ENCODE measurements around the gene KNSTRN. TPM values are rescaled to one million over a fixed set of nuclear protein-coding genes. Genes with fewer than 3 reads are reported as not detected.

The KNSTRN gene
- total and polyA plus RNA-seq, 2 of the 13 experiments (the other 11 are each of a cell fraction or from before 2014, with no cell fraction given) = 20.3 to 62.3 TPM

- peak; percentile 61 for TF ChIP-seq ZNF407 (CRISPR knock-in tag; IDR thresholded peaks at IDR 0.05; ENCODE audit: not compliant biosample characterization)
- peak; percentile 17; the same call in 1 of the 2 replicates for TF ChIP-seq ATF2 (CRISPR knock-in tag; IDR thresholded peaks at IDR 0.05)
- no peak for TF ChIP-seq SETDB1 (CRISPR knock-in tag; IDR thresholded peaks at IDR 0.05; ENCODE audit: borderline replicate concordance)
- TF ChIP-seq ZNF781 (CRISPR knock-in tag; IDR thresholded peaks at IDR 0.05; ENCODE audit: borderline replicate concordance, not compliant biosample characterization) = no peak
- no peak for TF ChIP-seq MBD4 (IDR thresholded peaks at IDR 0.05; ENCODE audit: borderline replicate concordance, low read length)
- no peak for TF ChIP-seq PRPF4 (IDR thresholded peaks at IDR 0.05; ENCODE audit: low read depth, low read length, poor library complexity, severe bottlenecking)
- TF ChIP-seq ZNF142 (CRISPR knock-in tag; IDR thresholded peaks at IDR 0.05) = no peak
These were observed at the start of gene KNSTRN (continued) for GRCh38 chr15:40382580-40383456.
